OCI-LY7 (cell line): ENCODE data around the gene POLR1A.

Experiments
- EZH2phosphoT487 ChIP-seq: fragments of 200-600 bp; sonication (generic); IDR thresholded peaks from 2 replicates; pipeline ENCODE4 v1.6.1; 2018; ENCODE audit warnings: low read depth, borderline replicate concordance, mild to moderate bottlenecking, mixed run types, antibody characterized with exemption, low read length, moderate library complexity, mixed read lengths
- TF ChIP-seq, protein P1 (sequence below): fragments of 200-600 bp; sonication (generic); conservative IDR thresholded peaks from 2 replicates; pipeline ENCODE4 v1.5.1; 2014; ENCODE audit warnings: mild to moderate bottlenecking, antibody characterized with exemption, low read length, moderate library complexity, mixed read lengths

DNA sequence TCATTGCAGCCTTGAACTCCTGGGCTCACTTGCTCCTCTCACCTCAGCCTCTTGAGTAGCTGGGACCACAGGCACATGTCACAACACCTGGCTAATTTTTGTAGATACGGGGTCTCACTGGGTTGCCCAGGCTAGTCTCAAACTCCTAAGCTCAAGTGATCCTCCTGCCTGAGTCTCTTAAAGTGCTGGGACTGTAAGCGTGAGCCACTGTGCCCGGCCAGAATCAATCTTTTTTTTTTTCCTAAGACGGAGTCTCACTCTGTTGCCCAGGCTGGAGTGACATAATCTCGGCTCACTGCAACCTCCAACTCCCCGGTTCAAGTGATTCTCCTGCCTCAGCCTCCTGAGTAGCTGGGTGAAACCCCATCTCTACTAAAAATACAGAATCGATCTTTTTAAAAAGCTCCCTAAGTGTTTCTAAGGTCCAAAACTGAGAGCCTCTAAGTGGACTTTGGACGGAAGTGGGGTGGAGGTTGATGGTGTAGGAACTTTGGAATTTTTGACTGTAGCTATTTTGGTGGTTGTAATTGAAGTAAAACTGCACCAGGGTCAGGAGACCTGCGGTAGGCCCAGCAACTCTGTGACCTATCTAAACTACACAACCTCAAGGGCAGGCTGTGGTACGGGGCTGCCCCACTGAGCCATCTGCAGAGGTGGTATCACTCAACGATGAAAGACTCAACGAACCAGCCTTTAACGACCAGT is 82.9 kb downstream of the POLR1A start:
- TF ChIP-seq, protein P1, sequence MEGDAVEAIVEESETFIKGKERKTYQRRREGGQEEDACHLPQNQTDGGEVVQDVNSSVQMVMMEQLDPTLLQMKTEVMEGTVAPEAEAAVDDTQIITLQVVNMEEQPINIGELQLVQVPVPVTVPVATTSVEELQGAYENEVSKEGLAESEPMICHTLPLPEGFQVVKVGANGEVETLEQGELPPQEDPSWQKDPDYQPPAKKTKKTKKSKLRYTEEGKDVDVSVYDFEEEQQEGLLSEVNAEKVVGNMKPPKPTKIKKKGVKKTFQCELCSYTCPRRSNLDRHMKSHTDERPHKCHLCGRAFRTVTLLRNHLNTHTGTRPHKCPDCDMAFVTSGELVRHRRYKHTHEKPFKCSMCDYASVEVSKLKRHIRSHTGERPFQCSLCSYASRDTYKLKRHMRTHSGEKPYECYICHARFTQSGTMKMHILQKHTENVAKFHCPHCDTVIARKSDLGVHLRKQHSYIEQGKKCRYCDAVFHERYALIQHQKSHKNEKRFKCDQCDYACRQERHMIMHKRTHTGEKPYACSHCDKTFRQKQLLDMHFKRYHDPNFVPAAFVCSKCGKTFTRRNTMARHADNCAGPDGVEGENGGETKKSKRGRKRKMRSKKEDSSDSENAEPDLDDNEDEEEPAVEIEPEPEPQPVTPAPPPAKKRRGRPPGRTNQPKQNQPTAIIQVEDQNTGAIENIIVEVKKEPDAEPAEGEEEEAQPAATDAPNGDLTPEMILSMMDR = no peak
- no peak for TF ChIP-seq EZH2phosphoT487
